Dermis microvascular lymphatic vessel endothelial cell (primary cell): ENCODE measurements around the gene RHBG. TPM values are rescaled to one million over a fixed set of nuclear protein-coding genes. Genes with fewer than 3 reads are reported as not detected.

Experiments
- DNase-seq, 2 donors: peaks; one replicate each; pipeline versions ENCODE4 v3.0.0 to v3.0.0-alpha.2; 2010; ENCODE audit warnings: low read depth in 2 of 2
- total RNA-seq: library from RNA; depleted of rRNA; stranded (reverse); fragments of >200 nt; gene quantifications from 2 replicates; pipeline ENCODE4 v1.2.1, GENCODE V29; 2014

The RHBG gene
- total RNA-seq, 1 donor from 2014 or later = not detected

GRCh38 chr1:156424806-156425432 is 55.9 kb downstream of the RHBG start:
- no peak for DNase-seq

DNA sequence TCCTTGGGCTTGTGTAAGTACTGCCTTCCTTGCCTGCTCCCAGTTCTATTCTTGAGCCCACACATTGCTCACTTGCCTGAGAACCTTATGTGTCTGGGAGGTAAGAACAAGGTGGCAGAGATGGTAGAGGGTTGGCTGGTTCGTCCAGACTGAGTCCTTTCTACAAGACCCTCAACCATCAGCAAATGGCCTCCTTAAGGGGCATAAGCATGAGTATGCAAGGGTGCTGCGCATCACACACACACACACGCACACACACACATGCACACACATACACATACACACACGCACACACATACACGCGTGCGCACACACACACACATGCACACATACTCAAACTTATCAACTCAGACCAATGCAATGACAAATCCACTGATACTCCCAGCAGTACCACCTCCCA is 56.9 kb downstream of the RHBG start:
- DNase-seq = no peak

GRCh38 chr1:156427957-156428356 is 58.9 kb downstream of the RHBG start:
- no peak for DNase-seq

DNA sequence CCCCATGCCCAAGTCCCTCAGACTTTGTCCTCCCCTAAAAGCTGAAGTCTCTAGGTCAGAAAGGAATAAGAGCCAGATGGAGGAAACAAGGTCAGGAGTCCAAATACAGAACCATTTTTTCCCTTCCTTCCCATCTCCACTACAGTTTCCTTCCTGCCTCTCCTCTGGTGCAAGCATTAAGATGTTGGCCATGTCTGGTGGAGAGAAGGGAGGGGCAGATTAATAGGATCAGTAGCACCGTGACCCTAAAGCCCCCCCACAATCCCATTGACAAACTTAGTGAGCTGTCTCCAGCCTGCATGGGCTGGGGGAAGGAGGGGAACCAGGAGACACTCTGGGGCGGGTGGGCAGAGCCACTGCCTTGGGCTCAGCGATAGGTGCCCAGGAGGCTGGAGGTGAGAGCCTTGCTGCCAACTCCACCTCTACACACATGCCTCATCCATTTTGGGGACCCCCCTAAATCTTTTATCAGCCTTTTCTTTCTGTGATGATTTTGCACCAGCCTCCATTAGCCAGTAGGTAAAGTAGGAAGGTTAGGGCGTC is 59.8 kb downstream of the RHBG start:
- DNase-seq = no peak

DNA sequence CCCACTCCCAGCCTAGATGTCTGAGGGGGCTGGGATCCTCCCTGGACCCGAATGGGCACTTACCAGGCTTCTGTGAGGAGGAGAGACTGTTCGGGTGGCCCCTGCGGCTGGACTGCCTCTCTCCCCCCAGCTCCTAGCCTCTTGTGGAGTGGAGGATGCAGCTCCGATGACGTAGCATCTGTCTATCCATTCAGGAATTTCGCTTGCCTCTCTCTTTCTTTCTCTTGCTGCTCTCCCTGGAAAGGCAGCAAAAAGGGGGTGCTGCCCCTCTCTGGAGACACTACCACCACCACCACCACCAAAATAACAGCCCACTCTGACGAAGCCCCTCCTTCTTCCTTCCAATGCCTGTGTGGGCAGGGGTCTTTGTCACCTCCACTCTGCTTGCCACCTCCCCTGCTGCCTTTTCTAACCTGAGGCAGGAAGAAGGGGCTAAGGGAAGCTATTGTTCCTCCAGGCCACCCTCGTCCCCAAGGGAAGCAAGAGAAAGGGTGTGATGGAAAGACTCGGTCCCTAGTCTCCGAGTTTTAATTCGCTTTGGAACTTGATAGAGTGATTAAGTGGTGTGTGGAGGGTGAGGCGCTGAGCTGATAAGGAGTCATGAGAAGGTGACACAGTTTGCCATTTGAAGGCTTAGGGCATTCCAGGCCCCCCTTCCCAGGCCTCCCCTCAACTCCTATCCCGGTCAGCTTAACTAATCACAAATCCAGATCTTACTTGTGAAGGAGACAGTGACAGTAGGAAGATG is 60.5 kb downstream of the RHBG start:
- no peak for DNase-seq

- no peak for DNase-seq
These were observed 61.3 kb downstream of the RHBG start for GRCh38 chr1:156430303-156430702.

GRCh38 chr1:156430866-156431265 is 61.9 kb downstream of the RHBG start:
- DNase-seq = no peak

GRCh38 chr1:156431366-156431765 is 62.4 kb downstream of the RHBG start:
- no peak for DNase-seq

- DNase-seq = no peak
These were observed 63.0 kb downstream of the RHBG start for GRCh38 chr1:156431769-156432668.

DNA sequence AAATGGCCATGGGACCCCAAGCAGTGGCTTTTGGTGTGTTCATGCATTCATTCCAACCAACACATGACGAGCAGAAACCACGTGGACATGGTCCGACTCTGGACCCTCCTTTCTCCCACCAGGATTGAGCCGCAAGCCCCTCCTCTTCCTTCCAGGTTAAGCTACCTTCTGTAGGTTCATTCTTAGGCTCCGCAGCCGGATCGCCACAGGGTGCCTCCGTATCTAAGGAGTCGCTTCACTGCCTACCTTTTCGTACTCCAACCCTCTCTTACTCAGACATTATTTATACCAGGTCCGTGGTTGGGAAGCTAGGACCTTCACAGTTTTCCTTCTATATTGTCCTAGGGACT is 63.6 kb downstream of the RHBG start:
- DNase-seq = no peak

DNA sequence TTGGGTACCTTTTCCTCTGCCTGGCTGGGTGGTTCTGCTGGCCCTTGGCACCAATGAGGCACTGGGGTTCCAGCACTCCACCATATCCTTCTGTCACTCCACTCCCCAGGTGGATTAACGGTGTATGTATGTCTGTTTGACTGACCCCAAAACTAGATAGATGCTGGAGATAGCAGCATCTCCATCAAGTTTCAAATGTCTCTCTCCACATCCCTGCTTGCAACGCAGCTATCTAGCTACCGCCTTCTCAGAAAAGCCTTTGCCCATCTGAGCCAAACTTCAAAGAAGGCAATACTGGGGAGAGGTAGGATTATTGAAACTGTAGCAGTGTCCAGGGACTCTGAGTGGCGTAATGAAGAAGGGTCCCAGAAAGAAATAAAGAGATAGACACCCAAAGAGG is 64.0 kb downstream of the RHBG start:
- no peak for DNase-seq

GRCh38 chr1:156433602-156434001 is 64.6 kb downstream of the RHBG start:
- no peak for DNase-seq

Other genes with a start within 250 kb of the RHBG start
- 0.39 and 0.51 TPM in 2 replicates for gene SEMA4A, start 215.6 kb upstream of the RHBG start, total RNA-seq
- 9.0 and 15.6 TPM in 2 replicates for gene SLC25A44, start 175.1 kb upstream of the RHBG start, total RNA-seq
- gene PMF1, start 156.2 kb upstream of the RHBG start, total RNA-seq = 52.0 and 70.2 TPM in 2 replicates
- 0.26 and 0.63 TPM in 2 replicates for gene BGLAP, start 127.0 kb upstream of the RHBG start, total RNA-seq
- 0.38 and 0.39 TPM in 2 replicates for gene PAQR6, start 121.2 kb upstream of the RHBG start, total RNA-seq
- 36.6 and 58.9 TPM in 2 replicates for gene SMG5, start 86.4 kb upstream of the RHBG start, total RNA-seq
- 0.51 and 0.90 TPM in 2 replicates for gene TMEM79, start 84.9 kb upstream of the RHBG start, total RNA-seq
- 52.4 and 80.7 TPM in 2 replicates for gene GLMP, start 73.5 kb upstream of the RHBG start, total RNA-seq
- gene VHLL, start 69.9 kb upstream of the RHBG start, total RNA-seq = 0.13 TPM in 2 replicates
- 495 and 559 TPM in 2 replicates for gene CCT3, start 30.9 kb upstream of the RHBG start, total RNA-seq
- gene TSACC, start 30.7 kb upstream of the RHBG start, total RNA-seq = not detected in 2 replicates
- 4.1 and 9.4 TPM in 2 replicates for gene MEF2D, start 131.6 kb downstream of the RHBG start, total RNA-seq
- gene IQGAP3, start 203.4 kb downstream of the RHBG start, total RNA-seq = 6.8 and 12.8 TPM in 2 replicates
- gene TTC24, start 210.5 kb downstream of the RHBG start, total RNA-seq = not detected in 2 replicates
- 53.1 and 55.3 TPM in 2 replicates for gene NAXE, start 222.6 kb downstream of the RHBG start, total RNA-seq
- gene GPATCH4, start 232.3 kb downstream of the RHBG start, total RNA-seq = 12.7 and 18.1 TPM in 2 replicates